Glutamatergic neuron (in vitro differentiated cells): ENCODE results near the gene MTR. TPM values are rescaled to one million over a fixed set of nuclear protein-coding genes. Genes with fewer than 3 reads are reported as not detected.

Experiments
- DNase-seq: peaks from one replicate; pipeline ENCODE4 v3.0.0; 2022
- H3K27ac Mint-ChIP-seq: one replicate; pipeline ENCODE4 v1.8.0; 2020; ENCODE audit warnings: mild to moderate bottlenecking, mixed read lengths, inconsistent platforms; ENCODE audit not compliant: unreplicated experiment
- H3K27me3 Mint-ChIP-seq: one replicate; pipeline ENCODE4 v1.8.0; 2020; ENCODE audit warnings: mild to moderate bottlenecking, moderate library complexity, mixed read lengths, inconsistent platforms; ENCODE audit not compliant: unreplicated experiment
- H3K36me3 Mint-ChIP-seq: one replicate; pipeline ENCODE4 v1.8.0; 2020; ENCODE audit warnings: mild to moderate bottlenecking, mixed read lengths, inconsistent platforms; ENCODE audit not compliant: unreplicated experiment
- H3K4me1 Mint-ChIP-seq: one replicate; pipeline ENCODE4 v1.8.0; 2020; ENCODE audit warnings: mild to moderate bottlenecking, low read depth, mixed read lengths, inconsistent platforms; ENCODE audit not compliant: unreplicated experiment
- H3K4me3 Mint-ChIP-seq: one replicate; pipeline ENCODE4 v1.8.0; 2020; ENCODE audit warnings: mild to moderate bottlenecking, mixed read lengths, inconsistent platforms; ENCODE audit not compliant: unreplicated experiment
- H3K9me3 Mint-ChIP-seq: one replicate; pipeline ENCODE4 v1.8.0; 2020; ENCODE audit warnings: mild to moderate bottlenecking, moderate library complexity, mixed read lengths, inconsistent platforms; ENCODE audit not compliant: unreplicated experiment
- CTCF ChIP-seq: fragments of 200-600 bp; sonication (generic); IDR thresholded peaks from one replicate; pipeline ENCODE4 v1.5.0; 2021; ENCODE audit not compliant: partially characterized antibody, unreplicated experiment
- total RNA-seq: library from RNA; stranded (reverse); fragmentation: NEBNext Ultra II Directional; extraction: Animal tissue kit (Norgen Biotek cat#: 25700); gene quantifications from one replicate; pipeline ENCODE4 v1.2.1, GENCODE V29; 2021; ENCODE audit not compliant: unreplicated experiment

Gene MTR
- total RNA-seq, 1 donor from 2014 or later: 33.2 TPM

GRCh38 chr1:236858165-236858564 lies 63.1 kb downstream of the MTR start:
- H3K9me3 Mint-ChIP-seq: no peaks in the 10 kb centered on the region
- TF ChIP-seq CTCF: no peak
- H3K27ac Mint-ChIP-seq: no peak overlapping the region
- peaks cover 2% of the 10 kb centered on the region for H3K27me3 Mint-ChIP-seq
- H3K4me3 Mint-ChIP-seq: no peak overlapping the region
- no peak for DNase-seq
- H3K36me3 Mint-ChIP-seq: no peaks in the 10 kb centered on the region
- peaks cover 5% of the 10 kb centered on the region for H3K4me1 Mint-ChIP-seq

GRCh38 chr1:236860101-236860500 lies 65.0 kb downstream of the MTR start:
- Mint-ChIP-seq H3K9me3 (no peaks in the 10 kb centered on the region), H3K4me1 (peaks cover 5% of the 10 kb centered on the region), H3K27ac (no peak overlapping the region), H3K4me3 (no peak overlapping the region), H3K36me3 (no peaks in the 10 kb centered on the region), H3K27me3 (peaks cover 2% of the 10 kb centered on the region)
- TF ChIP-seq CTCF: no peak
- no peak for DNase-seq

GRCh38 chr1:236860674-236861073 lies 65.6 kb downstream of the MTR start:
- peaks cover under 1% of the 10 kb centered on the region for H3K9me3 Mint-ChIP-seq
- no peaks in the 10 kb centered on the region for H3K36me3 Mint-ChIP-seq
- TF ChIP-seq CTCF: no peak
- peaks cover 2% of the 10 kb centered on the region for H3K27me3 Mint-ChIP-seq
- DNase-seq: no peak
- H3K4me1 Mint-ChIP-seq: peaks cover 5% of the 10 kb centered on the region
- H3K4me3 Mint-ChIP-seq: no peak overlapping the region
- H3K27ac Mint-ChIP-seq: no peak overlapping the region

GRCh38 chr1:236861560-236862218 lies 66.6 kb downstream of the MTR start:
- Mint-ChIP-seq H3K36me3 (peaks cover 5% of the 10 kb centered on the region), H3K4me3 (no peak overlapping the region), H3K4me1 (peaks cover 5% of the 10 kb centered on the region), H3K9me3 (peaks cover 3% of the 10 kb centered on the region), H3K27me3 (no peaks in the 10 kb centered on the region), H3K27ac (peak overlapping the region; percentile 24)
- TF ChIP-seq CTCF: no peak
- DNase-seq: no peak

GRCh38 chr1:236862219-236862591 lies 67.1 kb downstream of the MTR start:
- Mint-ChIP-seq H3K36me3 (peaks cover 5% of the 10 kb centered on the region), H3K4me1 (peaks cover 5% of the 10 kb centered on the region), H3K27me3 (no peaks in the 10 kb centered on the region), H3K27ac (no peak overlapping the region), H3K4me3 (no peak overlapping the region), H3K9me3 (peaks cover 3% of the 10 kb centered on the region)
- no peak for TF ChIP-seq CTCF
- DNase-seq: no peak
